Stimulated activated CD4-positive, alpha-beta T cell treated with anti-CD3 and anti-CD28 coated beads, Interleukin-1b, Interleukin-23, amount 100 ng/mL, for 48 hours (primary cell): Measurements from ENCODE around the gene PDE1A.

Source experiments
- DNase-seq: peaks from one replicate; pipeline ENCODE4 v3.0.0-alpha.2; 2020

PDE1A gene

GRCh38 chr2:182426918-182427240 lies at the start of gene PDE1A:
PDE1A (minus strand) TSS chr2:182427036.
- no peak for DNase-seq

- DNase-seq: no peak
These were observed 46.8 kb upstream of the PDE1A start for GRCh38 chr2:182473635-182474034.

GRCh38 chr2:182463760-182464159 lies 36.9 kb upstream of the PDE1A start:
- no peak for DNase-seq

GRCh38 chr2:182456784-182457183 lies 29.9 kb upstream of the PDE1A start:
- no peak for DNase-seq

GRCh38 chr2:182452456-182452990 lies 25.7 kb upstream of the PDE1A start:
- DNase-seq: no peak

- DNase-seq: no peak
These were observed 21.5 kb upstream of the PDE1A start for GRCh38 chr2:182448371-182448770.

- no peak for DNase-seq
These were observed 21.0 kb upstream of the PDE1A start for GRCh38 chr2:182447863-182448262.

GRCh38 chr2:182447163-182447562 lies 20.3 kb upstream of the PDE1A start:
- DNase-seq: no peak

- DNase-seq: no peak
These were observed 19.3 kb upstream of the PDE1A start for GRCh38 chr2:182446087-182446486.

GRCh38 chr2:182445391-182445965 lies 18.6 kb upstream of the PDE1A start:
- no peak for DNase-seq

- DNase-seq: no peak
These were observed 18.0 kb upstream of the PDE1A start for GRCh38 chr2:182444806-182445205.

- no peak for DNase-seq
These were observed 17.3 kb upstream of the PDE1A start for GRCh38 chr2:182444170-182444569.

- DNase-seq: no peak
These were observed 9.4 kb upstream of the PDE1A start for GRCh38 chr2:182436252-182436651.

GRCh38 chr2:182435754-182436153 lies 8.9 kb upstream of the PDE1A start:
- DNase-seq: no peak

GRCh38 chr2:182432051-182432450 lies 5.2 kb upstream of the PDE1A start:
- no peak for DNase-seq

GRCh38 chr2:182428476-182428875 lies 1.6 kb upstream of the PDE1A start:
- DNase-seq: no peak

GRCh38 chr2:182426082-182426917 lies 536 bp downstream of the PDE1A start:
- no peak for DNase-seq

- DNase-seq: no peak
These were observed 4.0 kb downstream of the PDE1A start for GRCh38 chr2:182422864-182423263.

- DNase-seq: no peak
These were observed 6.2 kb downstream of the PDE1A start for GRCh38 chr2:182420669-182421068.

- DNase-seq: no peak
These were observed 10.0 kb downstream of the PDE1A start for GRCh38 chr2:182416861-182417260.

- DNase-seq: no peak
These were observed 10.6 kb downstream of the PDE1A start for GRCh38 chr2:182416191-182416590.

GRCh38 chr2:182415771-182416170 lies 11.1 kb downstream of the PDE1A start:
- no peak for DNase-seq

GRCh38 chr2:182412858-182413257 lies 14.0 kb downstream of the PDE1A start:
- DNase-seq: no peak

GRCh38 chr2:182410120-182410519 lies 16.7 kb downstream of the PDE1A start:
- DNase-seq: no peak

GRCh38 chr2:182406221-182406620 lies 20.6 kb downstream of the PDE1A start:
- DNase-seq: no peak
